CD14-positive monocyte (primary cell): ENCODE data around the gene OSBPL6. TPM values are rescaled to one million over a fixed set of nuclear protein-coding genes. Genes with fewer than 3 reads are reported as not detected.

Experiments
- DNase-seq, 3 donors: peaks; one replicate each; pipeline ENCODE4 v3.0.0-alpha.2; 2011 to 2022
- H2AFZ ChIP-seq: 2 replicates; pipeline ENCODE4 v1.6.0; 2012; ENCODE audit warnings: mild to moderate bottlenecking, low read depth, low read length, inconsistent platforms; ENCODE audit not compliant: insufficient read depth, poor library complexity, severe bottlenecking
- H3K27ac ChIP-seq, 2 donors: 1 replicate in 1 of 2; 2 replicates in 1 of 2; pipeline ENCODE4 v1.5.1; 2012 to 2013; ENCODE audit warnings: low read length in 2 of 2, control low read depth in 1 of 2, inconsistent platforms in 1 of 2, low read depth in 1 of 2, mild to moderate bottlenecking in 1 of 2
- H3K27me3 ChIP-seq, 2 donors: one replicate each; pipeline versions ENCODE4 v1.6.0 to v1.6.1; 2011 to 2013; ENCODE audit warnings: low read length in 2 of 2; ENCODE audit not compliant: control insufficient read depth in 2 of 2, insufficient read depth in 2 of 2
- H3K36me3 ChIP-seq, 2 donors: replicated peaks in 1 of 2; 1 replicate in 1 of 2; 2 replicates in 1 of 2; pipeline versions ENCODE4 v1.5.1 to v1.6.1; 2012 to 2013; ENCODE audit warnings: low read length in 2 of 2, control low read depth in 1 of 2, inconsistent platforms in 1 of 2, mild to moderate bottlenecking in 1 of 2; ENCODE audit not compliant: insufficient read depth in 2 of 2, control insufficient read depth in 1 of 2
- H3K4me1 ChIP-seq, 2 donors: 1 replicate in 1 of 2; 2 replicates in 1 of 2; pipeline versions ENCODE4 v1.5.1 to v1.6.1; 2012 to 2013; ENCODE audit warnings: low read length in 2 of 2, control low read depth in 1 of 2, inconsistent platforms in 1 of 2, mild to moderate bottlenecking in 1 of 2, moderate library complexity in 1 of 2; ENCODE audit not compliant: insufficient read depth in 2 of 2, control insufficient read depth in 1 of 2
- H3K4me2 ChIP-seq: replicated peaks from 2 replicates; pipeline ENCODE3; 2012; ENCODE audit warnings: low read length, moderate library complexity, mild to moderate bottlenecking; ENCODE audit not compliant: poor library complexity, severe bottlenecking; ENCODE audit errors: extremely low read depth
- H3K4me3 ChIP-seq, 3 experiments: fragments of 200-600 bp in 1 of 3; sonication (generic) in 1 of 3; replicated peaks in 1 of 3; 1 replicate in 2 of 3; 2 replicates in 1 of 3; pipeline ENCODE4 v1.5.1; 2011 to 2013; ENCODE audit warnings: low read length in 3 of 3, mild to moderate bottlenecking in 3 of 3, control low read depth in 2 of 3, low read depth in 2 of 3, inconsistent platforms in 1 of 3, moderate library complexity in 1 of 3
- H3K79me2 ChIP-seq: 2 replicates; pipeline ENCODE4 v1.6.0; 2012; ENCODE audit warnings: mild to moderate bottlenecking, control low read depth, inconsistent platforms, low read length, moderate library complexity; ENCODE audit not compliant: insufficient read depth
- H3K9ac ChIP-seq: 2 replicates; pipeline ENCODE4 v1.6.0; 2017; ENCODE audit warnings: low read length, mild to moderate bottlenecking; ENCODE audit not compliant: insufficient read depth, poor library complexity, severe bottlenecking
- H3K9me3 ChIP-seq, 2 donors: replicated peaks in 1 of 2; 1 replicate in 1 of 2; 2 replicates in 1 of 2; pipeline versions ENCODE4 v1.5.1 to v1.6.1; 2012 to 2013; ENCODE audit warnings: low read length in 2 of 2, control low read depth in 1 of 2; ENCODE audit not compliant: control insufficient read depth in 1 of 2, insufficient read depth in 1 of 2
- H4K20me1 ChIP-seq: 2 replicates; pipeline ENCODE4 v1.6.0; 2012; ENCODE audit warnings: mild to moderate bottlenecking, low read length, control low read depth, moderate library complexity; ENCODE audit not compliant: insufficient read depth
- H3K27ac Mint-ChIP-seq, 7 donors: one replicate each; pipeline ENCODE4 v1.8.0; 2020; ENCODE audit warnings: mild to moderate bottlenecking in 7 of 7, mixed read lengths in 7 of 7, moderate library complexity in 6 of 7, inconsistent platforms in 2 of 7
- H3K27me3 Mint-ChIP-seq, 3 donors: one replicate each; pipeline ENCODE4 v1.8.0; 2021 to 2022; ENCODE audit warnings: low read depth in 3 of 3, mild to moderate bottlenecking in 3 of 3, mixed read lengths in 3 of 3, moderate library complexity in 3 of 3, inconsistent platforms in 1 of 3
- H3K36me3 Mint-ChIP-seq, 2 donors: one replicate each; pipeline ENCODE4 v1.8.0; 2020; ENCODE audit warnings: mixed read lengths in 2 of 2, inconsistent platforms in 1 of 2, mild to moderate bottlenecking in 1 of 2
- H3K4me1 Mint-ChIP-seq: one replicate; pipeline ENCODE4 v1.8.0; 2020; ENCODE audit warnings: mild to moderate bottlenecking, mixed read lengths
- H3K4me3 Mint-ChIP-seq, 2 donors: one replicate each; pipeline ENCODE4 v1.8.0; 2020; ENCODE audit warnings: mild to moderate bottlenecking in 2 of 2, mixed read lengths in 2 of 2, moderate library complexity in 1 of 2
- H3K9me3 Mint-ChIP-seq, 7 donors: one replicate each; pipeline ENCODE4 v1.8.0; 2020 to 2022; ENCODE audit warnings: mixed read lengths in 7 of 7, mild to moderate bottlenecking in 6 of 7, moderate library complexity in 6 of 7, inconsistent platforms in 2 of 7
- WGBS: methylation state at CpG from one replicate; pipeline ENCODE4 v1.1.5; 2013; ENCODE audit warnings: missing lambda C conversion rate; ENCODE audit not compliant: insufficient coverage; 5-methylcytosine and 5-hydroxymethylcytosine counted together
- intact Hi-C, 2 donors: fragments of 100-400 bp; cut with micrococcal nuclease; formaldehyde crosslinking; loops; one replicate each; pipeline versions ENCODE4 v1.15.0 to v1.15.1; 2023
- polyA plus RNA-seq, 3 donors: library from polyadenylated mRNA; depleted of rRNA in 1 of 3; unstranded in 2 of 3; stranded (reverse) in 1 of 3; fragments of 300-500 nt in 2 of 3; fragments of >200 nt in 1 of 3; fragmentation: Illumina TruSeq in 2 of 3; gene quantifications; 1 replicate in 2 of 3; 2 replicates in 1 of 3; pipeline ENCODE4 v1.2.3, GENCODE V29; 2012 to 2021
- TF ChIP-seq, protein P1 (sequence below): fragments of 200-600 bp; IDR thresholded peaks from one replicate; pipeline ENCODE4 v1.8.0; 2022; ENCODE audit warnings: antibody characterized with exemption, mild to moderate bottlenecking

The OSBPL6 gene
- polyA plus RNA-seq, 3 donors, result not detected

- peak overlapping the region; percentile 69 to 91 (median 82) for H3K4me3 ChIP-seq
- intact Hi-C loops, result no loop called here
- peak overlapping the region; percentile 99 for H3K4me2 ChIP-seq
- no peaks in the 10 kb centered on the region for H3K9me3 ChIP-seq
- H3K27me3 ChIP-seq, result no peaks in the 10 kb centered on the region
- H3K36me3 ChIP-seq, result peaks cover 16 to 35% of the 10 kb centered on the region in 2 donors
- H2AFZ ChIP-seq, result peak overlapping the region; percentile 99
- 2% methylated on average over 13 of the region's 18 CpGs for WGBS
- DNase-seq, result peak in 2 of 3 donors; percentile 8 to 10
- peak overlapping the region; percentile 34 to 85 for H3K27ac ChIP-seq
- H3K9ac ChIP-seq, result peak overlapping the region; percentile 86
- H3K27me3 Mint-ChIP-seq, result no peaks in the 10 kb centered on the region
- peak overlapping the region; percentile 84 to 90 for H3K4me3 Mint-ChIP-seq
- H3K79me2 ChIP-seq, result peaks cover 24% of the 10 kb centered on the region
- peaks cover 23 to 32% of the 10 kb centered on the region in 2 donors for H3K36me3 Mint-ChIP-seq
- H3K4me1 ChIP-seq, result peaks cover 16 to 26% of the 10 kb centered on the region in 2 donors
- H3K27ac Mint-ChIP-seq, result peak overlapping the region; percentile 50 to 85 (median 80)
- H3K9me3 Mint-ChIP-seq, result no peaks in the 10 kb centered on the region
- H4K20me1 ChIP-seq, result no peaks in the 10 kb centered on the region
- TF ChIP-seq, protein P1, sequence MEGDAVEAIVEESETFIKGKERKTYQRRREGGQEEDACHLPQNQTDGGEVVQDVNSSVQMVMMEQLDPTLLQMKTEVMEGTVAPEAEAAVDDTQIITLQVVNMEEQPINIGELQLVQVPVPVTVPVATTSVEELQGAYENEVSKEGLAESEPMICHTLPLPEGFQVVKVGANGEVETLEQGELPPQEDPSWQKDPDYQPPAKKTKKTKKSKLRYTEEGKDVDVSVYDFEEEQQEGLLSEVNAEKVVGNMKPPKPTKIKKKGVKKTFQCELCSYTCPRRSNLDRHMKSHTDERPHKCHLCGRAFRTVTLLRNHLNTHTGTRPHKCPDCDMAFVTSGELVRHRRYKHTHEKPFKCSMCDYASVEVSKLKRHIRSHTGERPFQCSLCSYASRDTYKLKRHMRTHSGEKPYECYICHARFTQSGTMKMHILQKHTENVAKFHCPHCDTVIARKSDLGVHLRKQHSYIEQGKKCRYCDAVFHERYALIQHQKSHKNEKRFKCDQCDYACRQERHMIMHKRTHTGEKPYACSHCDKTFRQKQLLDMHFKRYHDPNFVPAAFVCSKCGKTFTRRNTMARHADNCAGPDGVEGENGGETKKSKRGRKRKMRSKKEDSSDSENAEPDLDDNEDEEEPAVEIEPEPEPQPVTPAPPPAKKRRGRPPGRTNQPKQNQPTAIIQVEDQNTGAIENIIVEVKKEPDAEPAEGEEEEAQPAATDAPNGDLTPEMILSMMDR, result no peak
- H3K4me1 Mint-ChIP-seq, result peaks cover 21% of the 10 kb centered on the region
Observed at GRCh38 chr2:178449700-178450523, 255.6 kb downstream of the OSBPL6 start.

- peak overlapping the region; percentile 99 for H2AFZ ChIP-seq
- H3K36me3 Mint-ChIP-seq, result peaks cover 18 to 26% of the 10 kb centered on the region in 2 donors
- peak overlapping the region; percentile 34 to 85 for H3K27ac ChIP-seq
- intact Hi-C loops, result no loop called here
- H3K4me3 Mint-ChIP-seq, result peak overlapping the region; percentile 84 to 90
- H3K79me2 ChIP-seq, result peaks cover 24% of the 10 kb centered on the region
- no peaks in the 10 kb centered on the region for H3K9me3 Mint-ChIP-seq
- peaks cover 21% of the 10 kb centered on the region for H3K4me1 Mint-ChIP-seq
- H3K9me3 ChIP-seq, result no peaks in the 10 kb centered on the region
- TF ChIP-seq, protein P1, result no peak
- H3K4me1 ChIP-seq, result peaks cover 16 to 26% of the 10 kb centered on the region in 2 donors
- no peaks in the 10 kb centered on the region for H3K27me3 Mint-ChIP-seq
- no peaks in the 10 kb centered on the region for H3K27me3 ChIP-seq
- peak overlapping the region; percentile 86 for H3K9ac ChIP-seq
- peak overlapping the region; percentile 99 for H3K4me2 ChIP-seq
- under 1% methylated on average over 22 of the region's 25 CpGs for WGBS
- H4K20me1 ChIP-seq, result no peaks in the 10 kb centered on the region
- H3K27ac Mint-ChIP-seq, result peak overlapping the region; percentile 50 to 85 (median 80)
- no peak for DNase-seq
- H3K36me3 ChIP-seq, result peaks cover 12 to 29% of the 10 kb centered on the region in 2 donors
- peak overlapping the region; percentile 69 to 91 (median 82) for H3K4me3 ChIP-seq
Observed at GRCh38 chr2:178450524-178450773, 256.1 kb downstream of the OSBPL6 start.
